ENCODE measurements around the gene CST5. TPM values are rescaled to one million over a fixed set of nuclear protein-coding genes. Genes with fewer than 3 reads are reported as not detected.
"Not testable (repeated sequence)": the region's sequence is repeated elsewhere in the genome, so short reads cannot be mapped to it uniquely, and the experiment has no call there.

CST5 gene
- total RNA-seq, 1 donor from 2014 or later = not detected

GRCh38 chr20:23870461-23870860 is 9.1 kb downstream of the CST5 start:
- Mint-ChIP-seq H3K27me3 (ENCODE audit: low read depth) (no peaks in the 10 kb centered on the region), H3K4me3 (no peak overlapping the region), H3K4me1 (peaks cover 40% of the 10 kb centered on the region), H3K36me3 (ENCODE audit: low read depth) (no peaks in the 10 kb centered on the region), H3K27ac (ENCODE audit: unreplicated experiment) (peak overlapping the region; percentile 70), H3K9me3 (no peaks in the 10 kb centered on the region)
- no peak for TF ChIP-seq CTCF (conservative IDR thresholded peaks at IDR 0.05)
- DNase-seq (ENCODE audit: low read depth, low spot score) = no peak

GRCh38 chr20:23869520-23869919 is 10.0 kb downstream of the CST5 start:
- Mint-ChIP-seq H3K4me3 (no peak overlapping the region), H3K9me3 (no peaks in the 10 kb centered on the region), H3K27me3 (ENCODE audit: low read depth) (no peaks in the 10 kb centered on the region), H3K27ac (ENCODE audit: unreplicated experiment) (peak overlapping the region; percentile 82), H3K4me1 (peaks cover 40% of the 10 kb centered on the region), H3K36me3 (ENCODE audit: low read depth) (no peaks in the 10 kb centered on the region)
- TF ChIP-seq CTCF (conservative IDR thresholded peaks at IDR 0.05) = no peak
- DNase-seq (ENCODE audit: low read depth, low spot score) = no peak

DNA sequence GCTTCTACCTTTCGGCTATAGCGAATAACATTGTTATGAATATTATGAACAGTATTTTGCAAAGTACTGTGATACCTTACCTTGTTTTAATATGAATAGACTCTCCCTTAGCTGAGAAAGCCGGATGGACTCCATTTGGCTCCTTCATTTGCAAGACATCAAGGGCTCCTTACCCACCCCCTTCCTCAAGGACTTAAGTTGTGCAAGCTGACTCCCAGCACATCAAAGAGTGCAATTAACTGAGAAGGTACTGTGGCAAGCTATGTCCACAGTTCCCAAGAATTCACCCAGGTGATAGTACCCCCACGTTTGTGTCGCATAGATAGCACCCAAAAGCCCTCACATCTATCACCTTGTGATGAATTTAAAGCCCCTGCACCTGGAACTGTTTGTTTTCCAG is 11.2 kb downstream of the CST5 start:
- Mint-ChIP-seq H3K4me1 (peaks cover 33% of the 10 kb centered on the region), H3K9me3 (peaks cover 5% of the 10 kb centered on the region), H3K27ac (ENCODE audit: unreplicated experiment) (no peak overlapping the region), H3K36me3 (ENCODE audit: low read depth) (no peaks in the 10 kb centered on the region), H3K27me3 (ENCODE audit: low read depth) (no peaks in the 10 kb centered on the region), H3K4me3 (no peak overlapping the region)
- no peak for DNase-seq (ENCODE audit: low read depth, low spot score)
- TF ChIP-seq CTCF (conservative IDR thresholded peaks at IDR 0.05) = no peak

GRCh38 chr20:23867152-23867776 is 12.3 kb downstream of the CST5 start:
- no peak for DNase-seq (ENCODE audit: low read depth, low spot score)
- Mint-ChIP-seq H3K27ac (ENCODE audit: unreplicated experiment) (no peak overlapping the region), H3K36me3 (ENCODE audit: low read depth) (no peaks in the 10 kb centered on the region), H3K9me3 (peaks cover 5% of the 10 kb centered on the region), H3K4me1 (peaks cover 29% of the 10 kb centered on the region), H3K4me3 (no peak overlapping the region), H3K27me3 (ENCODE audit: low read depth) (no peaks in the 10 kb centered on the region)
- no peak for TF ChIP-seq CTCF (conservative IDR thresholded peaks at IDR 0.05)

DNA sequence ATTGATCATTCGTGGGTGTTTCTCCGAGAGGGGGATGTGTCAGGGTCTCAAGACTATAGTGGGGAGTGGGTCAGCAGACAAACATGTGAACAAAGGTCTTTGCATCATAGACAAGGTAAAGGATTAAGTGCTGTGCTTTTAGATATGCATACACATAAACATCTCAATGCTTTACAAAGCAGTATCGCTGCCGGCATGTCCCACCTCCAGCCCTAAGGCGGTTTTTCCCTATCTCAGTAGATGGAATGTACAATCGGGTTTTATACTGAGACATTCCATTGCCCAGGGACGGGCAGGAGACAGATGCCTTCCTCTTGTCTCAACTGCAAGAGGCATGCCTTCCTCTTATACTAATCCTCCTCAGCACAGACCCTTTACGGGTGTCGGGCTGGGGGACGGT is 18.8 kb downstream of the CST5 start:
- H3K27me3 Mint-ChIP-seq (ENCODE audit: low read depth); H3K27ac Mint-ChIP-seq (ENCODE audit: unreplicated experiment): not testable (repeated sequence)

DNA sequence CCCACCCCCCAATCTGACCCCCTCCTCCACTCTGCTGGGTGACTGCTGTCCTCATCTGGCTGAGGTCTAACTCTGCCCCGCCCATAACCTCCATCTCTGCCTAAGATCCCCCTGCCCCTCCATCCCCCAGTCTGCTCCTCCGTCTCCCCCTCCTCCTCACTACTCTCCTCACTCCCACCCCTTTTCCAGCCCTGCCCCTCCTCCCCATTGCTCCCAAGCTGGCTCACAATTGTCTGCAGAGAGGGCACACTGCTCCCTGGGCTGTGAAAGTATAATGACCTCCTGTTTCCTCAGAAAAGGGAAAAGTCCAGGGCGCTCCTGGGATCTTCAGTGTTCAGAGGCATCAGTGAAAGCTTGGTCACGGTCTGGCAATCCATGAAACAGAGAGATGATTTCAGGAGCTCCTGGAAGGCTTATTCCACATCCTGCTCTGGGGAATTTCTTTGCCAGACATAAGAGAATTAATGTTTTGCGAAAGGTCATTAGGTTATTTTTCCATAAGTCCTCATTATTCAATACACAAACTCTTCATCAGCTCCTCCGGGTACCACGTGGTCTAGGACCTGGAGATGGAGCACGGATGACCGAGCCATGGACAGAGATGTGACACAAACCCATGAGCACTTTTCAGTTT is 21.5 kb downstream of the CST5 start:
- TF ChIP-seq CTCF (conservative IDR thresholded peaks at IDR 0.05) = no peak
- Mint-ChIP-seq H3K36me3 (ENCODE audit: low read depth) (no peaks in the 10 kb centered on the region), H3K4me1 (peaks cover 14% of the 10 kb centered on the region), H3K4me3 (peak overlapping the region; percentile 32), H3K27me3 (ENCODE audit: low read depth) (peaks cover 3% of the 10 kb centered on the region), H3K9me3 (no peaks in the 10 kb centered on the region), H3K27ac (ENCODE audit: unreplicated experiment) (peak overlapping the region; percentile 68)
- peak; percentile 16 for DNase-seq (ENCODE audit: low read depth, low spot score)

More for the DNA sequence above, 18.8 kb downstream of the CST5 start:
- H3K9me3 Mint-ChIP-seq; DNase-seq (ENCODE audit: low read depth, low spot score); H3K4me3 Mint-ChIP-seq; H3K36me3 Mint-ChIP-seq (ENCODE audit: low read depth): not testable (repeated sequence)
- H3K4me1 Mint-ChIP-seq = peaks cover 14% of the 10 kb centered on the region

All from neural crest cell (in vitro differentiated cells).